Esophagus (tissue), 2 donors: Measurements from ENCODE around the gene UBE2V1. TPM values are rescaled to one million over a fixed set of nuclear protein-coding genes. Genes with fewer than 3 reads are reported as not detected.
"Not testable (repeated sequence)": the region's sequence is repeated elsewhere in the genome, so short reads cannot be mapped to it uniquely, and the experiment has no call there.

ENCODE experiments used
- H3K27ac ChIP-seq, 2 donors: one replicate each; pipeline ENCODE4 v1.5.1; 2013; ENCODE audit warnings: low read depth in 2 of 2, mild to moderate bottlenecking in 2 of 2, inconsistent platforms in 1 of 2, low read length in 1 of 2, moderate library complexity in 1 of 2
- H3K27me3 ChIP-seq, 2 donors: one replicate each; pipeline ENCODE4 v1.6.1; 2013; ENCODE audit warnings: low read length in 2 of 2, control low read depth in 1 of 2, mild to moderate bottlenecking in 1 of 2; ENCODE audit not compliant: insufficient read depth in 2 of 2, control insufficient read depth in 1 of 2
- H3K36me3 ChIP-seq, 2 donors: one replicate each; pipeline ENCODE4 v1.6.1; 2013; ENCODE audit warnings: low read length in 1 of 2; ENCODE audit not compliant: control insufficient read depth in 2 of 2, insufficient read depth in 2 of 2
- H3K4me1 ChIP-seq, 2 donors: one replicate each; pipeline ENCODE4 v1.6.1; 2013; ENCODE audit warnings: low read length in 1 of 2; ENCODE audit not compliant: control insufficient read depth in 2 of 2, insufficient read depth in 2 of 2
- H3K4me3 ChIP-seq, 2 donors: one replicate each; pipeline ENCODE4 v1.5.1; 2013; ENCODE audit warnings: low read length in 2 of 2, mild to moderate bottlenecking in 2 of 2, low read depth in 1 of 2, moderate library complexity in 1 of 2
- H3K9me3 ChIP-seq, 2 donors: one replicate each; pipeline ENCODE4 v1.6.1; 2013; ENCODE audit warnings: mild to moderate bottlenecking in 2 of 2, low read depth in 1 of 2, low read length in 1 of 2, moderate library complexity in 1 of 2; ENCODE audit not compliant: control insufficient read depth in 2 of 2, insufficient read depth in 1 of 2
- WGBS, 2 donors: extraction: QIAGEN DNeasy Blood & Tissue Kit; methylation state at CpG; one replicate each; pipeline ENCODE4 v1.1.7; 2013; 5-methylcytosine and 5-hydroxymethylcytosine counted together
- polyA plus RNA-seq, 2 donors: library from polyadenylated mRNA; stranded (reverse); fragments of 200-250 nt; gene quantifications; one replicate each; pipeline ENCODE4 v1.2.3, GENCODE V29; 2013
- donor health status: healthy with polysubstance abuse.
- donor health status: Bipolar disorder and iron deficiency.

UBE2V1 gene
- polyA plus RNA-seq, 2 donors, result 57.4 to 73.1 TPM

- H3K4me3 ChIP-seq, result no peak overlapping the region
- H3K27me3 ChIP-seq, result no peaks in the 10 kb centered on the region
- no peaks in the 10 kb centered on the region for H3K9me3 ChIP-seq
- WGBS, 2 donors, result 82 to 91% methylated on average over 2 of the region's 2 CpGs
- H3K36me3 ChIP-seq, result peaks cover 0 to 11% of the 10 kb centered on the region in 2 donors
- H3K27ac ChIP-seq, result no peak overlapping the region
- peaks cover 2 to 6% of the 10 kb centered on the region in 2 donors for H3K4me1 ChIP-seq
Measured at GRCh38 chr20:50089787-50090177, 23.2 kb downstream of the UBE2V1 start.

- H3K9me3 ChIP-seq, result no peaks in the 10 kb centered on the region
- H3K27me3 ChIP-seq, result no peaks in the 10 kb centered on the region
- peaks cover 2 to 6% of the 10 kb centered on the region in 2 donors for H3K4me1 ChIP-seq
- H3K4me3 ChIP-seq, result no peak overlapping the region
- H3K27ac ChIP-seq, result no peak overlapping the region
- H3K36me3 ChIP-seq, result peaks cover 0 to 8% of the 10 kb centered on the region in 2 donors
- 84 to 86% methylated on average over 5 of the region's 5 CpGs for WGBS, 2 donors
Measured at GRCh38 chr20:50089140-50089786, 23.7 kb downstream of the UBE2V1 start.

GRCh38 chr20:50088022-50088421 lies 24.9 kb downstream of the UBE2V1 start:
- Histone ChIP-seq H3K27ac (no peak overlapping the region), H3K4me3 (no peak overlapping the region), H3K9me3 (no peaks in the 10 kb centered on the region), H3K36me3 (peaks cover 0 to 8% of the 10 kb centered on the region in 2 donors), H3K27me3 (no peaks in the 10 kb centered on the region), H3K4me1 (peaks cover 2 to 6% of the 10 kb centered on the region in 2 donors)
- 37 to 55% methylated on average over 2 of the region's 2 CpGs for WGBS, 2 donors

GRCh38 chr20:50085481-50086365 lies 27.2 kb downstream of the UBE2V1 start:
- WGBS, 2 donors, result 3 to 7% methylated on average over 10 of the region's 10 CpGs
- H3K36me3 ChIP-seq, result peaks cover 0 to 17% of the 10 kb centered on the region in 2 donors
- H3K9me3 ChIP-seq, result no peaks in the 10 kb centered on the region
- H3K27ac ChIP-seq, result peak overlapping the region; percentile 47 to 78
- peak overlapping the region in 1 of 2 donors; percentile 8 for H3K4me3 ChIP-seq
- H3K27me3 ChIP-seq, result no peaks in the 10 kb centered on the region
- peaks cover 2 to 6% of the 10 kb centered on the region in 2 donors for H3K4me1 ChIP-seq

- Histone ChIP-seq H3K27me3 (no peaks in the 10 kb centered on the region), H3K4me1 (peaks cover 2 to 6% of the 10 kb centered on the region in 2 donors), H3K27ac (no peak overlapping the region), H3K9me3 (no peaks in the 10 kb centered on the region), H3K4me3 (no peak overlapping the region), H3K36me3 (peaks cover 0 to 17% of the 10 kb centered on the region in 2 donors)
- WGBS, 2 donors, result 69 to 77% methylated on average over 5 of the region's 5 CpGs
Measured at GRCh38 chr20:50085146-50085480, 27.8 kb downstream of the UBE2V1 start.

- peaks cover 0 to 11% of the 10 kb centered on the region in 2 donors for H3K36me3 ChIP-seq
Measured at GRCh38 chr20:50083034-50083433, 29.9 kb downstream of the UBE2V1 start.

GRCh38 chr20:50082056-50082455 lies 30.9 kb downstream of the UBE2V1 start:
- H3K4me3 ChIP-seq, H3K27ac ChIP-seq, H3K27me3 ChIP-seq, H3K9me3 ChIP-seq, H3K4me1 ChIP-seq: not testable (repeated sequence)
- peaks cover 0 to 11% of the 10 kb centered on the region in 2 donors for H3K36me3 ChIP-seq
- 89 to 92% methylated on average over 9 of the region's 9 CpGs for WGBS, 2 donors

More at GRCh38 chr20:50083034-50083433, 29.9 kb downstream of the UBE2V1 start:
- Histone ChIP-seq H3K9me3 (no peaks in the 10 kb centered on the region), H3K4me1 (peaks cover 2 to 6% of the 10 kb centered on the region in 2 donors), H3K27me3 (no peaks in the 10 kb centered on the region), H3K27ac (no peak overlapping the region), H3K4me3 (no peak overlapping the region)
- 92 to 94% methylated on average over 7 of the region's 7 CpGs for WGBS, 2 donors

- Histone ChIP-seq H3K4me1 (peaks cover 0 to 2% of the 10 kb centered on the region in 2 donors), H3K36me3 (peaks cover 0 to 9% of the 10 kb centered on the region in 2 donors), H3K27me3 (no peaks in the 10 kb centered on the region), H3K4me3 (no peak overlapping the region), H3K9me3 (no peaks in the 10 kb centered on the region), H3K27ac (peak overlapping the region in 1 of 2 donors; percentile 4)
- 54 to 59% methylated on average over 17 of the region's 17 CpGs for WGBS, 2 donors
Measured at GRCh38 chr20:50077818-50078601, 34.9 kb downstream of the UBE2V1 start.

- H3K27me3 ChIP-seq, result no peaks in the 10 kb centered on the region
- H3K9me3 ChIP-seq, result no peaks in the 10 kb centered on the region
- H3K4me1 ChIP-seq, result peaks cover 0 to 2% of the 10 kb centered on the region in 2 donors
- H3K36me3 ChIP-seq, result no peaks in the 10 kb centered on the region
- H3K4me3 ChIP-seq, result no peak overlapping the region
- WGBS, 2 donors, result 81 to 84% methylated on average over 2 of the region's 2 CpGs
- no peak overlapping the region for H3K27ac ChIP-seq
Measured at GRCh38 chr20:50073500-50073899, 39.5 kb downstream of the UBE2V1 start.
